ENCODE results near the gene NANOS3. TPM values are rescaled to one million over a fixed set of nuclear protein-coding genes. Genes with fewer than 3 reads are reported as not detected.

Gene NANOS3
- total RNA-seq, 1 donor from 2014 or later: 6.7 TPM

- Mint-ChIP-seq H3K9me3 (ENCODE audit: low read depth) (no peaks in the 10 kb centered on the region), H3K4me1 (ENCODE audit: low read depth) (peaks cover 50% of the 10 kb centered on the region), H3K36me3 (ENCODE audit: low read depth) (no peaks in the 10 kb centered on the region), H3K27me3 (ENCODE audit: low read depth) (no peaks in the 10 kb centered on the region), H3K4me3 (ENCODE audit: unreplicated experiment) (no peak overlapping the region), H3K27ac (ENCODE audit: unreplicated experiment) (no peak overlapping the region)
- TF ChIP-seq CTCF (IDR thresholded peaks at IDR 0.05): no peak
- DNase-seq (ENCODE audit: low spot score): no peak
These were observed 20.4 kb upstream of the NANOS3 start for GRCh38 chr19:13856497-13856896.

- Mint-ChIP-seq H3K9me3 (ENCODE audit: low read depth) (no peaks in the 10 kb centered on the region), H3K36me3 (ENCODE audit: low read depth) (no peaks in the 10 kb centered on the region), H3K27ac (ENCODE audit: unreplicated experiment) (peak overlapping the region; percentile 34), H3K27me3 (ENCODE audit: low read depth) (no peaks in the 10 kb centered on the region), H3K4me3 (ENCODE audit: unreplicated experiment) (no peak overlapping the region), H3K4me1 (ENCODE audit: low read depth) (peaks cover 51% of the 10 kb centered on the region)
- TF ChIP-seq CTCF (IDR thresholded peaks at IDR 0.05): peak; percentile 37
- DNase-seq (ENCODE audit: low spot score): no peak
These were observed 17.5 kb upstream of the NANOS3 start for GRCh38 chr19:13859361-13859880.

- Mint-ChIP-seq H3K9me3 (ENCODE audit: low read depth) (no peaks in the 10 kb centered on the region), H3K27ac (ENCODE audit: unreplicated experiment) (peak overlapping the region; percentile 98), H3K27me3 (ENCODE audit: low read depth) (no peaks in the 10 kb centered on the region), H3K4me1 (ENCODE audit: low read depth) (peaks cover 48% of the 10 kb centered on the region), H3K36me3 (ENCODE audit: low read depth) (no peaks in the 10 kb centered on the region), H3K4me3 (ENCODE audit: unreplicated experiment) (peak overlapping the region; percentile 72)
- no peak for DNase-seq (ENCODE audit: low spot score)
- TF ChIP-seq CTCF (IDR thresholded peaks at IDR 0.05): no peak
These were observed 16.1 kb upstream of the NANOS3 start for GRCh38 chr19:13860679-13861391.

GRCh38 chr19:13861392-13861713 is 15.6 kb upstream of the NANOS3 start:
- Mint-ChIP-seq H3K4me1 (ENCODE audit: low read depth) (peaks cover 51% of the 10 kb centered on the region), H3K27ac (ENCODE audit: unreplicated experiment) (peak overlapping the region; percentile 98)
- DNase-seq (ENCODE audit: low spot score): no peak

More at GRCh38 chr19:13861392-13861713, 15.6 kb upstream of the NANOS3 start:
- H3K9me3 Mint-ChIP-seq (ENCODE audit: low read depth): no peaks in the 10 kb centered on the region
- TF ChIP-seq CTCF (IDR thresholded peaks at IDR 0.05): no peak
- H3K27me3 Mint-ChIP-seq (ENCODE audit: low read depth): no peaks in the 10 kb centered on the region
- H3K36me3 Mint-ChIP-seq (ENCODE audit: low read depth): no peaks in the 10 kb centered on the region
- peak overlapping the region; percentile 72 for H3K4me3 Mint-ChIP-seq (ENCODE audit: unreplicated experiment)
